Measurements from ENCODE around the gene C11orf24.

Gene C11orf24

DNA sequence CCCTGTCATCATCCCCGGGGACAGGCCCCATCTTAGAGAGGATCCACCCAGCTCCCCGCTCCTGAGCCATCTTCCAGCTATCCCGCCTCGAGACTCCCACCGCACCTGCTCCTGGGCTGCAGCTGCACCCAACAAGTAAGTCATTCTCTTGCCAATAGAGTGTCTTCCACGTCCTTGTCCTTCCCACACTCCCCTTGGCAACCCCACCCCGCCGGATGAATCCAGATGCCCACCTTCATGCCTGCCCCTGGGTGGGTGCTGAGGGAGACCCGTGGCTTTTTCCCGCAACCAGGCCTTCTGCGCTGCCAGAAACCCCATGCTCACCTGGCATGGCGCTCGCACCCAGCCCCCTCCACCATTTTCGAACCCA, 11.1 kb upstream of the C11orf24 start:
- CTCF ChIA-PET: interaction anchor here (0.6 to 0.7 kb wide), 2 partner anchors 17 to 278 kb away, joined by 3 read pairs; no protein-coding TSS in a partner anchor
- H3K36me3 ChIP-seq (ENCODE audit: control insufficient read depth in 2 of 2, insufficient read depth in 1 of 2, low read length in 2 of 2): no peaks in the 10 kb centered on the region
- H3K27ac ChIP-seq (ENCODE audit: extremely low read depth, low read depth, low read length): no peak overlapping the region
- no peaks in the 10 kb centered on the region for H3K4me1 ChIP-seq (ENCODE audit: control insufficient read depth, insufficient read depth, low read length)
- H3K9me3 ChIP-seq (ENCODE audit: control insufficient read depth, insufficient read depth, low read depth, low read length): no peaks in the 10 kb centered on the region
- no peak overlapping the region for H3K4me3 ChIP-seq (ENCODE audit: low read depth, low read length)
- POLR2A ChIA-PET: no interaction called here
- no peak for TF ChIP-seq ZNF791 (tag by site-specific recombination; IDR thresholded peaks at IDR 0.05)
- no peak for TF ChIP-seq GFI1B (tag by site-specific recombination; IDR thresholded peaks at IDR 0.05)
- TF ChIP-seq ZNF211 (tag by site-specific recombination; IDR thresholded peaks at IDR 0.05; ENCODE audit: low read depth): no peak
- TF ChIP-seq, protein P1, sequence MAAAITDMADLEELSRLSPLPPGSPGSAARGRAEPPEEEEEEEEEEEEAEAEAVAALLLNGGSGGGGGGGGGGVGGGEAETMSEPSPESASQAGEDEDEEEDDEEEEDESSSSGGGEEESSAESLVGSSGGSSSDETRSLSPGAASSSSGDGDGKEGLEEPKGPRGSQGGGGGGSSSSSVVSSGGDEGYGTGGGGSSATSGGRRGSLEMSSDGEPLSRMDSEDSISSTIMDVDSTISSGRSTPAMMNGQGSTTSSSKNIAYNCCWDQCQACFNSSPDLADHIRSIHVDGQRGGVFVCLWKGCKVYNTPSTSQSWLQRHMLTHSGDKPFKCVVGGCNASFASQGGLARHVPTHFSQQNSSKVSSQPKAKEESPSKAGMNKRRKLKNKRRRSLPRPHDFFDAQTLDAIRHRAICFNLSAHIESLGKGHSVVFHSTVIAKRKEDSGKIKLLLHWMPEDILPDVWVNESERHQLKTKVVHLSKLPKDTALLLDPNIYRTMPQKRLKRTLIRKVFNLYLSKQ (tag by site-specific recombination; IDR thresholded peaks at IDR 0.05; ENCODE audit: borderline replicate concordance): no peak
- no peak for TF ChIP-seq ZNF155 (tag by site-specific recombination; IDR thresholded peaks at IDR 0.05)
- no peak for TF ChIP-seq ZFHX2 (tag by site-specific recombination; conservative IDR thresholded peaks at IDR 0.05)
- no peak for TF ChIP-seq MEIS1 (CRISPR knock-in tag; IDR thresholded peaks at IDR 0.05; ENCODE audit: borderline replicate concordance)
- no peak for TF ChIP-seq ZNF707 (tag by site-specific recombination; IDR thresholded peaks at IDR 0.05)
- no peak for TF ChIP-seq ZBTB21 (tag by site-specific recombination; IDR thresholded peaks at IDR 0.05)

DNA sequence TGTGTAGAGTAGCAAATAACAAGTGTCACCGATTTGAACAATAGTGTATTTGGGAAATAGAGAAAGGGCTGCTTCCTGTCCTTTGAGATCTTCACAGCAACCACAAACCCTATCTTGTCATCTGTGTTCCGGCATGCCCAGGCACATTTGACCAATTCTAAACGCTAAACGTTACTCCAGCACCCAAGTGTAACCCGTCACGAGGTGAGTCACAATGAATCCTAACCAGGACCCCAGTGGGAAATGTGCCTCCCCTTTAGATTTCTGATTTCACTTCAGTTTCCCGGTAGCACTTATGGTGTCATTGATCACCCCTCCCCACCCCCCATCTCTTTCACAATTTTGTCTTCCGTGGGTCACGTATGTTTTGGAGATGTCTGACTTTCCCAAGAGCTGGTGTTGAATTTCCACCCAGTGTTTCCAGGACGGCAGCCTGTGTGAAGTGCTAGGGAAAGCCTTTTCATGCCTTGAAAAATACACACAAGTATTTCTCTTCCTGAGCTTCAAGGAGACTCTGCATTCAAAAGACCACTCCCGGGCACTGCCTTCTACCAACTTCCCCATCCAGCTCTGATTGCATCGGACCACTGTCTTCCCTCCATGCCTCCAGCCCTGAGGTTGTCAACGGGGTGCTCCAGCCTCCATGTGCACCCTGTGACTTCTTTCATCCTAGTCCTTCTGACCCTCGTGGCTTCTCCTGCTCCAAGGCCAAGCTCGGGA, 10.5 kb upstream of the C11orf24 start:
- H3K27ac ChIP-seq (ENCODE audit: extremely low read depth, low read depth, low read length): no peak overlapping the region
- no peaks in the 10 kb centered on the region for H3K9me3 ChIP-seq (ENCODE audit: control insufficient read depth, insufficient read depth, low read depth, low read length)
- H3K36me3 ChIP-seq (ENCODE audit: control insufficient read depth in 2 of 2, insufficient read depth in 1 of 2, low read length in 2 of 2): no peaks in the 10 kb centered on the region
- H3K4me3 ChIP-seq (ENCODE audit: low read depth, low read length): no peak overlapping the region
- ChIA-PET POLR2A (no interaction called here), CTCF (interaction anchor here (0.6 to 1.3 kb wide), 4 partner anchors 14 to 279 kb away, joined by 3 to 5 read pairs (median 3); no protein-coding TSS in a partner anchor)
- H3K4me1 ChIP-seq (ENCODE audit: control insufficient read depth, insufficient read depth, low read length): no peaks in the 10 kb centered on the region
- TF ChIP-seq, protein P2, sequence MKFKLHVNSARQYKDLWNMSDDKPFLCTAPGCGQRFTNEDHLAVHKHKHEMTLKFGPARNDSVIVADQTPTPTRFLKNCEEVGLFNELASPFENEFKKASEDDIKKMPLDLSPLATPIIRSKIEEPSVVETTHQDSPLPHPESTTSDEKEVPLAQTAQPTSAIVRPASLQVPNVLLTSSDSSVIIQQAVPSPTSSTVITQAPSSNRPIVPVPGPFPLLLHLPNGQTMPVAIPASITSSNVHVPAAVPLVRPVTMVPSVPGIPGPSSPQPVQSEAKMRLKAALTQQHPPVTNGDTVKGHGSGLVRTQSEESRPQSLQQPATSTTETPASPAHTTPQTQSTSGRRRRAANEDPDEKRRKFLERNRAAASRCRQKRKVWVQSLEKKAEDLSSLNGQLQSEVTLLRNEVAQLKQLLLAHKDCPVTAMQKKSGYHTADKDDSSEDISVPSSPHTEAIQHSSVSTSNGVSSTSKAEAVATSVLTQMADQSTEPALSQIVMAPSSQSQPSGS (tag by site-specific recombination; IDR thresholded peaks at IDR 0.05; ENCODE audit: low read depth): no peak
- TF ChIP-seq ZNF404 (tag by site-specific recombination; IDR thresholded peaks at IDR 0.05) (no peak), ZNF747 (tag by site-specific recombination; IDR thresholded peaks at IDR 0.05) (no peak), ZNF791 (tag by site-specific recombination; IDR thresholded peaks at IDR 0.05) (no peak), ZNF324 (tag by site-specific recombination; IDR thresholded peaks at IDR 0.05) (no peak), ZSCAN23 (tag by site-specific recombination; IDR thresholded peaks at IDR 0.05) (no peak), KLF16 (tag by site-specific recombination; IDR thresholded peaks at IDR 0.05) (no peak), ZNF239 (tag by site-specific recombination; IDR thresholded peaks at IDR 0.05) (no peak), SETDB1 (IDR thresholded peaks at IDR 0.05; ENCODE audit: insufficient read length, low read length) (no peak), ZNF416 (tag by site-specific recombination; IDR thresholded peaks at IDR 0.05) (no peak), TCF7L2 (IDR thresholded peaks at IDR 0.05; ENCODE audit: borderline replicate concordance, low read depth, low read length) (no peak), KLF9 (tag by site-specific recombination; IDR thresholded peaks at IDR 0.05; ENCODE audit: low read depth) (no peak), ZNF132 (tag by site-specific recombination; IDR thresholded peaks at IDR 0.05; ENCODE audit: borderline replicate concordance) (no peak), ZNF433 (tag by site-specific recombination; IDR thresholded peaks at IDR 0.05; ENCODE audit: low read depth) (no peak), ZXDB (tag by site-specific recombination; IDR thresholded peaks at IDR 0.05) (no peak), GFI1B (tag by site-specific recombination; IDR thresholded peaks at IDR 0.05) (no peak), ZNF558 (tag by site-specific recombination; IDR thresholded peaks at IDR 0.05) (no peak)
- TF ChIP-seq, protein P3, sequence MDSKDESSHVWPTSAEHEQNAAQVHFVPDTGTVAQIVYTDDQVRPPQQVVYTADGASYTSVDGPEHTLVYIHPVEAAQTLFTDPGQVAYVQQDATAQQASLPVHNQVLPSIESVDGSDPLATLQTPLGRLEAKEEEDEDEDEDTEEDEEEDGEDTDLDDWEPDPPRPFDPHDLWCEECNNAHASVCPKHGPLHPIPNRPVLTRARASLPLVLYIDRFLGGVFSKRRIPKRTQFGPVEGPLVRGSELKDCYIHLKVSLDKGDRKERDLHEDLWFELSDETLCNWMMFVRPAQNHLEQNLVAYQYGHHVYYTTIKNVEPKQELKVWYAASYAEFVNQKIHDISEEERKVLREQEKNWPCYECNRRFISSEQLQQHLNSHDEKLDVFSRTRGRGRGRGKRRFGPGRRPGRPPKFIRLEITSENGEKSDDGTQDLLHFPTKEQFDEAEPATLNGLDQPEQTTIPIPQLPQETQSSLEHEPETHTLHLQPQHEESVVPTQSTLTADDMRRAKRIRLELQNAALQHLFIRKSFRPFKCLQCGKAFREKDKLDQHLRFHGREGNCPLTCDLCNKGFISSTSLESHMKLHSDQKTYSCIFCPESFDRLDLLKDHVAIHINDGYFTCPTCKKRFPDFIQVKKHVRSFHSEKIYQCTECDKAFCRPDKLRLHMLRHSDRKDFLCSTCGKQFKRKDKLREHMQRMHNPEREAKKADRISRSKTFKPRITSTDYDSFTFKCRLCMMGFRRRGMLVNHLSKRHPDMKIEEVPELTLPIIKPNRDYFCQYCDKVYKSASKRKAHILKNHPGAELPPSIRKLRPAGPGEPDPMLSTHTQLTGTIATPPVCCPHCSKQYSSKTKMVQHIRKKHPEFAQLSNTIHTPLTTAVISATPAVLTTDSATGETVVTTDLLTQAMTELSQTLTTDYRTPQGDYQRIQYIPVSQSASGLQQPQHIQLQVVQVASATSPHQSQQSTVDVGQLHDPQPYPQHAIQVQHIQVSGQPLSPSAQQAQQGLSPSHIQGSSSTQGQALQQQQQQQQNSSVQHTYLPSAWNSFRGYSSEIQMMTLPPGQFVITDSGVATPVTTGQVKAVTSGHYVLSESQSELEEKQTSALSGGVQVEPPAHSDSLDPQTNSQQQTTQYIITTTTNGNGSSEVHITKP (tag by site-specific recombination; IDR thresholded peaks at IDR 0.05): no peak
- TF ChIP-seq, protein P4, sequence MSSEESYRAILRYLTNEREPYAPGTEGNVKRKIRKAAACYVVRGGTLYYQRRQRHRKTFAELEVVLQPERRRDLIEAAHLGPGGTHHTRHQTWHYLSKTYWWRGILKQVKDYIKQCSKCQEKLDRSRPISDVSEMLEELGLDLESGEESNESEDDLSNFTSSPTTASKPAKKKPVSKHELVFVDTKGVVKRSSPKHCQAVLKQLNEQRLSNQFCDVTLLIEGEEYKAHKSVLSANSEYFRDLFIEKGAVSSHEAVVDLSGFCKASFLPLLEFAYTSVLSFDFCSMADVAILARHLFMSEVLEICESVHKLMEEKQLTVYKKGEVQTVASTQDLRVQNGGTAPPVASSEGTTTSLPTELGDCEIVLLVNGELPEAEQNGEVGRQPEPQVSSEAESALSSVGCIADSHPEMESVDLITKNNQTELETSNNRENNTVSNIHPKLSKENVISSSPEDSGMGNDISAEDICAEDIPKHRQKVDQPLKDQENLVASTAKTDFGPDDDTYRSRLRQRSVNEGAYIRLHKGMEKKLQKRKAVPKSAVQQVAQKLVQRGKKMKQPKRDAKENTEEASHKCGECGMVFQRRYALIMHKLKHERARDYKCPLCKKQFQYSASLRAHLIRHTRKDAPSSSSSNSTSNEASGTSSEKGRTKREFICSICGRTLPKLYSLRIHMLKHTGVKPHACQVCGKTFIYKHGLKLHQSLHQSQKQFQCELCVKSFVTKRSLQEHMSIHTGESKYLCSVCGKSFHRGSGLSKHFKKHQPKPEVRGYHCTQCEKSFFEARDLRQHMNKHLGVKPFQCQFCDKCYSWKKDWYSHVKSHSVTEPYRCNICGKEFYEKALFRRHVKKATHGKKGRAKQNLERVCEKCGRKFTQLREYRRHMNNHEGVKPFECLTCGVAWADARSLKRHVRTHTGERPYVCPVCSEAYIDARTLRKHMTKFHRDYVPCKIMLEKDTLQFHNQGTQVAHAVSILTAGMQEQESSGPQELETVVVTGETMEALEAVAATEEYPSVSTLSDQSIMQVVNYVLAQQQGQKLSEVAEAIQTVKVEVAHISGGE (tag by site-specific recombination; conservative IDR thresholded peaks at IDR 0.05; ENCODE audit: low read depth): no peak

All from HEK293 (cell line).